GM18907 (cell line): Measurements from ENCODE around the gene CFAP99.
"Not testable (repeated sequence)": the region's sequence is repeated elsewhere in the genome, so short reads cannot be mapped to it uniquely, and the experiment has no call there.

ENCODE experiments used
- ATAC-seq: cut with Tn5 transposase; IDR thresholded peaks from one replicate; pipeline ENCODE4 v1.9.1; 2021; ENCODE audit warnings: mild to moderate bottlenecking, moderate library complexity; ENCODE audit not compliant: unreplicated experiment

CFAP99 gene

GRCh38 chr4:2465032-2465431, 46.3 kb downstream of the CFAP99 start:
- no peak for ATAC-seq

- ATAC-seq = not testable (repeated sequence)
Measured at GRCh38 chr4:2465544-2465943, 46.8 kb downstream of the CFAP99 start.

GRCh38 chr4:2468456-2469191, 49.9 kb downstream of the CFAP99 start, which contains the start of gene RNF4:
Gene RNF4, plus strand, starts transcription at chr4:2469106. Its CDS starts 21,388 bp downstream, at chr4:2490494.
- peak; percentile 85 for ATAC-seq

GRCh38 chr4:2469192-2469984, 50.6 kb downstream of the CFAP99 start:
- ATAC-seq = peak; percentile 55

- no peak for ATAC-seq
Measured at GRCh38 chr4:2470791-2471190, 52.0 kb downstream of the CFAP99 start.

- no peak for ATAC-seq
Measured at GRCh38 chr4:2472187-2472586, 53.4 kb downstream of the CFAP99 start.

- no peak for ATAC-seq
Measured at GRCh38 chr4:2478229-2478628, 59.5 kb downstream of the CFAP99 start.

- no peak for ATAC-seq
Measured at GRCh38 chr4:2480649-2481048, 61.9 kb downstream of the CFAP99 start.

- no peak for ATAC-seq
Measured at GRCh38 chr4:2482192-2482591, 63.4 kb downstream of the CFAP99 start.

- peak; percentile 46 for ATAC-seq
Measured at GRCh38 chr4:2482693-2483092, 63.9 kb downstream of the CFAP99 start.

- ATAC-seq = no peak
Measured at GRCh38 chr4:2483237-2483636, 64.5 kb downstream of the CFAP99 start.

GRCh38 chr4:2484185-2484584, 65.4 kb downstream of the CFAP99 start:
- no peak for ATAC-seq

GRCh38 chr4:2484993-2485392, 66.2 kb downstream of the CFAP99 start:
- peak; percentile 68 for ATAC-seq

- ATAC-seq = no peak
Measured at GRCh38 chr4:2485956-2486355, 67.2 kb downstream of the CFAP99 start.

- ATAC-seq = no peak
Measured at GRCh38 chr4:2486981-2487380, 68.2 kb downstream of the CFAP99 start.

GRCh38 chr4:2487632-2488031, 68.9 kb downstream of the CFAP99 start:
- ATAC-seq = peak; percentile 61

- ATAC-seq = no peak
Measured at GRCh38 chr4:2489081-2489805, 70.5 kb downstream of the CFAP99 start.

- ATAC-seq = no peak
Measured at GRCh38 chr4:2489841-2490552, 71.2 kb downstream of the CFAP99 start.

GRCh38 chr4:2492970-2493369, 74.2 kb downstream of the CFAP99 start:
- ATAC-seq = no peak

- ATAC-seq = no peak
Measured at GRCh38 chr4:2494992-2495391, 76.2 kb downstream of the CFAP99 start.

GRCh38 chr4:2497324-2497723, 78.6 kb downstream of the CFAP99 start:
- no peak for ATAC-seq
